Renal cortical epithelial cell (primary cell): Measurements from ENCODE around the gene PSMD9. TPM values are rescaled to one million over a fixed set of nuclear protein-coding genes. Genes with fewer than 3 reads are reported as not detected.
"Not testable (repeated sequence)": the region's sequence is repeated elsewhere in the genome, so short reads cannot be mapped to it uniquely, and the experiment has no call there.

ENCODE experiments used
- DNase-seq: peaks from one replicate; pipeline ENCODE4 v3.0.0-alpha.2; 2011; ENCODE audit warnings: low read depth
- total RNA-seq: library from RNA; depleted of rRNA; stranded (reverse); fragments of >200 nt; gene quantifications from 2 replicates; pipeline ENCODE4 v1.2.3, GENCODE V29; 2014

PSMD9 gene
- total RNA-seq, 1 donor from 2014 or later: 132 TPM

- DNase-seq: no peak
Measured at GRCh38 chr12:121921066-121921465, 32.5 kb downstream of the PSMD9 start.

GRCh38 chr12:121925358-121925695 lies 36.7 kb downstream of the PSMD9 start:
- no peak for DNase-seq

GRCh38 chr12:121926874-121927706 lies 38.5 kb downstream of the PSMD9 start:
- DNase-seq: no peak

GRCh38 chr12:121927813-121928212 lies 39.2 kb downstream of the PSMD9 start:
- DNase-seq: no peak

GRCh38 chr12:121929545-121929944 lies 41.0 kb downstream of the PSMD9 start:
- not testable (repeated sequence) for DNase-seq

- no peak for DNase-seq
Measured at GRCh38 chr12:121930862-121931261, 42.3 kb downstream of the PSMD9 start.

- no peak for DNase-seq
Measured at GRCh38 chr12:121932176-121932536, 43.6 kb downstream of the PSMD9 start.

- DNase-seq: no peak
Measured at GRCh38 chr12:121932914-121933521, 44.4 kb downstream of the PSMD9 start.

GRCh38 chr12:121933522-121934308 lies 45.1 kb downstream of the PSMD9 start:
- no peak for DNase-seq

- DNase-seq: no peak
Measured at GRCh38 chr12:121934309-121934664, 45.7 kb downstream of the PSMD9 start.

- no peak for DNase-seq
Measured at GRCh38 chr12:121937654-121938053, 49.1 kb downstream of the PSMD9 start.

- DNase-seq: no peak
Measured at GRCh38 chr12:121939186-121939585, 50.6 kb downstream of the PSMD9 start.

- DNase-seq: no peak
Measured at GRCh38 chr12:121939992-121940766, 51.6 kb downstream of the PSMD9 start.

GRCh38 chr12:121942145-121942718 lies 53.6 kb downstream of the PSMD9 start:
- no peak for DNase-seq

GRCh38 chr12:121943926-121944325 lies 55.3 kb downstream of the PSMD9 start:
- no peak for DNase-seq

- no peak for DNase-seq
Measured at GRCh38 chr12:121946313-121947025, 57.9 kb downstream of the PSMD9 start.

- no peak for DNase-seq
Measured at GRCh38 chr12:121947981-121948380, 59.4 kb downstream of the PSMD9 start.

- DNase-seq: peak; percentile 33
Measured at GRCh38 chr12:121949648-121950397, 61.2 kb downstream of the PSMD9 start.

GRCh38 chr12:121953117-121953692 lies 64.6 kb downstream of the PSMD9 start:
- DNase-seq: no peak

GRCh38 chr12:121953695-121954094 lies 65.1 kb downstream of the PSMD9 start:
- DNase-seq: no peak
